Central memory CD8-positive, alpha-beta T cell (primary cell): ENCODE data around the gene ITGB3.
A peak's percentile ranks its signal among the peaks of the same experiment; 100 is the strongest.

ENCODE experiments used
- ATAC-seq: fragments of 150-1000 bp; cut with Tn5 transposase; replicated peaks from 2 replicates; pipeline ENCODE4 v1.10.0; 2022; ENCODE audit warnings: mild to moderate bottlenecking, moderate FRiP score, moderate number of reproducible peaks; ENCODE audit not compliant: poor library complexity, severe bottlenecking; ENCODE audit errors: extremely low read depth
- DNase-seq, 2 donors: peaks; one replicate each; pipeline ENCODE4 v3.0.0; 2021; ENCODE audit warnings: low spot score in 2 of 2
- H3K27ac Mint-ChIP-seq: one replicate; pipeline ENCODE4 v1.8.0; 2022; ENCODE audit warnings: low read depth, mild to moderate bottlenecking, moderate library complexity, mixed read lengths
- H3K27me3 Mint-ChIP-seq: one replicate; pipeline ENCODE4 v1.8.0; 2022; ENCODE audit warnings: mixed read lengths
- H3K36me3 Mint-ChIP-seq: one replicate; pipeline ENCODE4 v1.8.0; 2022; ENCODE audit warnings: mild to moderate bottlenecking, moderate library complexity, mixed read lengths; ENCODE audit not compliant: insufficient read depth
- H3K4me1 Mint-ChIP-seq: one replicate; pipeline ENCODE4 v1.8.0; 2022; ENCODE audit warnings: mixed read lengths
- H3K4me3 Mint-ChIP-seq: one replicate; pipeline ENCODE4 v1.8.0; 2022; ENCODE audit warnings: mild to moderate bottlenecking, moderate library complexity, mixed read lengths
- H3K9me3 Mint-ChIP-seq: one replicate; pipeline ENCODE4 v1.8.0; 2022; ENCODE audit warnings: mixed read lengths

ITGB3 gene

DNA sequence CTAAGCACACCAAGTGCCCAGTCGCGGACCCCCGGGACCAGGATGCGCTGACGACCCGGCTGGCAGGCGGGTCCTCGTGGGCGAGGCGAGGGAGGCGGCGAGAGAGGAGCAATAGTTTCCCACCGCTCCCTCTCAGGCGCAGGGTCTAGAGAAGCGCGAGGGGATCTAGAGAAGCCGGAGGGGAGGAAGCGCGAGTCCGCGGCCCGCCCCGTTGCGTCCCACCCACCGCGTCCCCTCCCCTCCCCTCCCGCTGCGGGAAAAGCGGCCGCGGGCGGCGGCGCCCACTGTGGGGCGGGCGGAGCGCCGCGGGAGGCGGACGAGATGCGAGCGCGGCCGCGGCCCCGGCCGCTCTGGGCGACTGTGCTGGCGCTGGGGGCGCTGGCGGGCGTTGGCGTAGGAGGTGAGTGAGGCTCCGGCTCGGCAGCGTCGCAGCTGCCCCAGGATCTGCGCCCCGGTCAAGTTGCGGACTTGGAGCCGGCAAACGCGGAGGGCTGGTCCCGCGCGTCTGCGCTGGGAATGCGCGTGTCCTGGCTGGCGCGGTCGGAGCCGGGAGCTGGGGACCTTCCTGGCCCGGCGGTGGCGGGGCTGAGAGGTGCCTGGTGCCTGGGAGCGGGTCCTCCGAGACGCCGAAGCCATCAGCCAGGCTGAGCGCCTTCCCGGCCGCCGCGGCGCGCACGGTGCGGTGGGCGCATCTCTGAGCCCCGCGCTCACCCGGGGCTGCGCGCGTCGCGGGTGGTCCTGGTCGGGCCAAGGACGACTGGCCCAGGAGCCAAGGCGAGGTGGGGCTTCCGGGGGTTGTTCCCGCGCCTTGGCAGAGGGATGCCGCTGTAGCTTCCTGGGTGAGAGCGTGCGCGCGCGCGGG lies at the start of gene ITGB3:
TSS of gene ITGB3 (plus strand) at position 287 of the 862 bp plus-strand sequence. CDS start at position 322, 35 bp downstream.
- ATAC-seq = peak; percentile 95
- no peaks in the 10 kb centered on the region for H3K9me3 Mint-ChIP-seq
- peak within 1 kb of the TSS; percentile 64 for H3K27ac Mint-ChIP-seq

DNA sequence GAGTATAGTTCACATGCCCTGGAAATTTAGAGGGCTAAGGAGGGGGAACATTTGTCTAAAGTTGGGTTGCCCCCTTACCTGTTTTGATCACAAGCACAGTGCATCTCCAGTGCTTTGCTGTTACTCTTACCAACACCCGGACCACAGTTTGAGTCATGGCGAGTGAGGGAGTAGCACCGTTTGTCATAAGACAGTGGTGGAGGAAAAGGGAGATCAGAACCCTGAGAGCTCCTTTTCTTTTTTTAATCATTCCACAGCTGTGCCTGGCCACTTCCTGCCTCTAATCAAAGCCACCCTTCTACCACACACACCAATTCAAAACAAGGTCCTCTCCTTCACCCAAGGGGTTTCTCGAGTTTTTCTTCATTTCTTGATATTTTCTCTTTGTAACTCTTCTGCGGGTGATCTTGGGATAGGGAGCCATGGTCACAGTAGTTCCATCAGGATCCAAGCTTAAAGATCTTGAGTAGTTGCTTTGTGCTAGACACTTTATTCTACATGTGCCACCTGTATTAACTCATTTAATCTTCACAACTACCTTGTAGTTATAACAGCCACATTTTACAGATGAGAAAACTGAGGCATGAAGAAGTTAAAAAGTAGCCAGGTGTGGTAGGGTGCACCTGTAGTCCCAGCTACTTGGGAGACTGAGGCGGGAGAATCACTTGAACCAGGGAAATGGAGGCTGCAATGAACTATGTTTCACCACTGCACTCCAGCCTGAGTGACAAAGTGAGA lies 49.5 kb upstream of the ITGB3 start:
- peak; percentile 59 for ATAC-seq
- peak overlapping the region; percentile 95 for H3K27ac Mint-ChIP-seq

More for the DNA sequence above, at the start of gene ITGB3:
- peak; percentile 30 to 52 for DNase-seq
- peaks cover 6% of the 10 kb centered on the region for H3K36me3 Mint-ChIP-seq
- peak within 1 kb of the TSS; percentile 89 for H3K4me3 Mint-ChIP-seq
- H3K4me1 Mint-ChIP-seq = peaks cover 12% of the 10 kb centered on the region
- peaks cover 46% of the 10 kb centered on the region for H3K27me3 Mint-ChIP-seq

DNA sequence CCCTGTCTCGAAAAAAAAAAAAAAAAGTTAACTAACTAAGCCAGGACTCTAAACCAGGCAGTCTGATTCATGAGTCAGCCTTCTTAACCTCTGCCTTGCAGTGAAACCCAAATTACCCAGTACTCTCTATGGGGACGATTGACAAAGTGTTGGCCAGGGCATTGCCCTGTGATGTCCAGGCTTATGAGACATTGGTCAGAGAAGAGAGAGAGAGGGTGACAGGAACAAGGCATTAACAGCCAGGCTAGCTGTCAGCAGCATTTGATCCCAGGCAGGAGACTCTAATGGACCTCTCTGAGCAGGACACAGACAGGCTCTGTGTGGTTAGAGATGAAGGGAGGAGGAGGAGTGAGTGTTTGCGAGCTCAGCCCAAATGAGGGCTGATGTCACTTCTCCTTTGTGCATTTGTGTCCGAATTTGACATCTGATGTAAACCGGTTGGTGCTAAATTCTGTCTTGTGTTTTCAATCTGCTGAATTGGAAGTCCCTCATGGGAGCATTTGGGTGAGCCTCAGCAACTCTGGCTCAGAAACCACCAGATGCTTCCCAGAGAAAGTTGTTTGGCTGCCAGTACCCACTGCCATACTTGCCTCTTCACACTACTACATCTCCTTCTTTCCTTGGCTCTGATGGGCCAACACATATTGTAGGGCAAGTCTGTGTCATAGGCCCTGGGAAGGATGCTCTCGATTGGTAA lies 48.8 kb upstream of the ITGB3 start:
- Mint-ChIP-seq H3K36me3 (peaks cover 3% of the 10 kb centered on the region), H3K27ac (peak overlapping the region; percentile 95)
- DNase-seq = peak in 1 of 2 donors; percentile 24

More for the DNA sequence above, 49.5 kb upstream of the ITGB3 start:
- Mint-ChIP-seq H3K4me1 (peaks cover 60% of the 10 kb centered on the region), H3K4me3 (peak overlapping the region; percentile 67), H3K36me3 (peaks cover 3% of the 10 kb centered on the region), H3K9me3 (no peaks in the 10 kb centered on the region), H3K27me3 (no peaks in the 10 kb centered on the region)
- peak in 1 of 2 donors; percentile 32 for DNase-seq

DNA sequence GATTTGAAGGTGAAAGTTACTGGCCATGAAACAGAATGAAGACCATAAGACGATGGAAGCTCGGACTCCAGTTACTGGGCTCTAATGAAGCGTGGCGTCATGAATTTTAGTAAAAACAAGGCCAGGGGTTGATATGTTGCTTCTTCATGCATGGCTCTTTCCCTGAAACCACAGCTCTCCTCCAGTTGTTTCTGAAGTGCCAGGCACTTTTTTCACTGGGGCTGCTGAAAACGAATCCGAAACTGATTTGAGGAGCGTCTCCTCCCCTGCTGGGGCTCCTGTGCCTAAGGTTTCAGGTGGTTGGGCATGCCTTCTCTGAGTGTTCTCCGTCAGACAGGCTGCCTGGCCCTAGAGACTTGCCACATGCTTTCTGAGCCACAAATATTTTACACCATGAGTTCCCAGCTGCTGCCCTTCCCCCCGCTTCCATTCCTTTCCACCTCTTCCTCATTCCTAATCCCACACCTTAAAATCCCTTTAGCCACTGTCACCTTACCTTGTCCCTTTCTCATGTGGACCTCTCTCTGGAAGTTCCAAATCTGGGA lies 48.1 kb upstream of the ITGB3 start:
- peaks cover 56% of the 10 kb centered on the region for H3K4me1 Mint-ChIP-seq
- peaks cover 3% of the 10 kb centered on the region for H3K36me3 Mint-ChIP-seq
- no peaks in the 10 kb centered on the region for H3K9me3 Mint-ChIP-seq
- ATAC-seq (peak; percentile 82), DNase-seq (peak in 1 of 2 donors; percentile 59)
- peak overlapping the region; percentile 95 for H3K27ac Mint-ChIP-seq
- H3K4me3 Mint-ChIP-seq = peak overlapping the region; percentile 67
- no peaks in the 10 kb centered on the region for H3K27me3 Mint-ChIP-seq

More for the DNA sequence above, 48.8 kb upstream of the ITGB3 start:
- Mint-ChIP-seq H3K4me1 (peaks cover 57% of the 10 kb centered on the region), H3K4me3 (peak overlapping the region; percentile 67), H3K27me3 (no peaks in the 10 kb centered on the region), H3K9me3 (no peaks in the 10 kb centered on the region)
- peak; percentile 69 for ATAC-seq

DNA sequence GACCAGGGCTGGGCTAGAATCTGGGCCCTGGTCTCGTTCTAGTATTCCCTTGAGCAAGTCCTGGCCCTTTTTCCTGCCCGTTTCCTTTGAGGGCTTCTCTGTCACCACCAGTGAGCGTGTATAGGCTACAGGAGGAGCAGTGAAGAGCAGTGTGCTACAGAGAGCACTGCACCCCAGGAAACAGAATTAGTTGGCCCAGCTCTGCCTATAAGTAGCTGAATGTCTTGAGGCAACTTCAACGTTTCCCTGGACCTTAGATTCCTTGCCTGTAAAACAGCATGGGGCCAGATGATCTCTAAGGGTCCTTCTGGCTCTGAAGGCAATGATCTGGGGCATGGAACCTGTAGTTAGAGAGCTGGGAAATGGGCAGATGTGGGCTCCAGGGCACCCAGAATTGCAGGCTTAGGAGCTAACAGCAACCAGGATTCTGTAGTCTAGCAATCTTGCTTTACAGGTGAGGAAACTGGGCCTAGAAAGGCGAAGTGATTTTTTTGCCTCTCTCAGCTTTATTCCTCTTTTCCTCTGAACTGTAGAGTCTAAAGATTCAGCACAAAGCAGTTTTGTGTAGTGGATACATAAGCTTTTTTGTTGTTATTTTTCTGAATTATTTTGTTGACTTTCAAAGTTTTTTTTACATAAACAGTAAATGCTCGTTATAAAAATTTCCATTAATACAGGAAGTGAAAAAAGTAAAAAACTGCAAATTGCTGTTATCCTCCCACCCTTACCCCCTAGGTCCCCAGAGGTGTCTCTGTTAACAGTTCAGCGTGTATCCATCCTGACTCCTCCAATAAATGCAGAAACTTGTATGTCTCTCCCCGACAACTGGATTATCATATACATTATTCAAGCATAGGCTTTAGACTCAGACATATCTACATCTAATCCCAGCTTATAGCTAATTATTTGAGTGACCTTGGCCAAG lies 46.2 kb upstream of the ITGB3 start:
- no peak for ATAC-seq
- Mint-ChIP-seq H3K27me3 (no peaks in the 10 kb centered on the region), H3K36me3 (peaks cover 3% of the 10 kb centered on the region), H3K9me3 (no peaks in the 10 kb centered on the region), H3K27ac (peak overlapping the region; percentile 95), H3K4me3 (no peak overlapping the region), H3K4me1 (peaks cover 56% of the 10 kb centered on the region)
- DNase-seq = no peak

DNA sequence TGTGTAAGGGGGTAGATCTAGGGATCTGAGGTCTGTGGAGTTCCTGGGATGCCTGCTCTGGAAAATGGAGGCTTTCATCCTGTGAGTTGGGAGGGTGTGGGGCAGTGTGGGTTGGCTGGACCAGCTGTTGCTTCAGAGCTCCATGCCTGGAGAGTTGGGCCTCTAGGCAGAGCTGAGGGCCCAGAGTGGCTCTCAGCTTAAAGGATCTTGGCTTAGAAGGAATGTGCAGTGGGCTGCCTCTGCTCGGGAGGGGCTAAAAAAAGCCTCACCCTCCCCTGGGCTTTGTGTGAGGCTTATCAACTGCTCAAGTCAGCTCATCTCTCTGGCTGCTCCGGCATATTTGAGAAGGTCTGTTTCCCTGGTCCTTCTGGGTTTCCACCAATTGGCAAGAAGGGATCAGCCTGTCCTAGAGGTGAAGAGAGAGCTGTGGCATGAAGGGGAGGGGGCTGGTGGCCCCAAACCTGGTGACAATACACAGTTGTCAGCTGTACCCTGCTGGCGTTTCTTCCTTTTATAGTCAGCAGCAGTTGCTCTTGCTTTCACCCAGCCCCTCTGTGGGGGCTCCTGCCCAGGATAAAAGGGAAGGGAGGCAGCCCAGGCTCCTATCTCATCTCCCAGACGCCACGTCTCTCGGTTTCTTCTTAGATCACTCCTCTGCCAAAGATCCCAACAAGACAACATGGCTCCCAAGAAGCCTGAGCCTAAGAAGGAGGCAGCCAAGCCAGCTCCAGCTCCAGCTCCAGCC lies 44.7 kb upstream of the ITGB3 start, which contains the start of gene MYL4:
TSS of gene MYL4 (plus strand) at position 605 of the 745 bp plus-strand sequence. CDS start at position 680, 75 bp downstream.
- Mint-ChIP-seq H3K4me3 (no peak within 1 kb of the TSS), H3K36me3 (peaks cover 3% of the 10 kb centered on the region), H3K9me3 (no peaks in the 10 kb centered on the region), H3K27ac (no peak within 1 kb of the TSS), H3K27me3 (no peaks in the 10 kb centered on the region), H3K4me1 (peaks cover 45% of the 10 kb centered on the region)
- ATAC-seq (no peak), DNase-seq (no peak)

DNA sequence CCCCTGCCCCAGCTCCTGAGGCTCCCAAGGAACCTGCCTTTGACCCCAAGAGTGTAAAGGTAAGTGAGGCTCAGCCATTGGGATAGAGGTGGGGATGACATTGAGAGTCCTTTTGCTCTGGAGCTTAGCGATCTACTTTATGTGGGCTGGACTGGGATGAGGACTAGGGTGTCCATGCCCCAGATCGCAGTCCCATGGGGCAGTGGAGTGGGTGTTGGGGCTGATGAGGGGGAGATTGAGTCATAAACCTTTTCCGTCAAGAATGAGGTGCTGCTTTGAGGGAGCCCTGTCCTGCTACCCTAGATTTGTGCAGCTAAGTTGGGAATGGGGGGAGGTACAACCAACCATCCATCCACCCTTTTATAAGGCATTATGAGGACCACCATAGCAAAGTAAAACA lies 44.1 kb upstream of the ITGB3 start:
- ATAC-seq (no peak), DNase-seq (no peak)
- Mint-ChIP-seq H3K4me3 (no peak overlapping the region), H3K9me3 (no peaks in the 10 kb centered on the region), H3K27me3 (no peaks in the 10 kb centered on the region), H3K36me3 (peaks cover 1% of the 10 kb centered on the region), H3K27ac (no peak overlapping the region), H3K4me1 (peaks cover 39% of the 10 kb centered on the region)

DNA sequence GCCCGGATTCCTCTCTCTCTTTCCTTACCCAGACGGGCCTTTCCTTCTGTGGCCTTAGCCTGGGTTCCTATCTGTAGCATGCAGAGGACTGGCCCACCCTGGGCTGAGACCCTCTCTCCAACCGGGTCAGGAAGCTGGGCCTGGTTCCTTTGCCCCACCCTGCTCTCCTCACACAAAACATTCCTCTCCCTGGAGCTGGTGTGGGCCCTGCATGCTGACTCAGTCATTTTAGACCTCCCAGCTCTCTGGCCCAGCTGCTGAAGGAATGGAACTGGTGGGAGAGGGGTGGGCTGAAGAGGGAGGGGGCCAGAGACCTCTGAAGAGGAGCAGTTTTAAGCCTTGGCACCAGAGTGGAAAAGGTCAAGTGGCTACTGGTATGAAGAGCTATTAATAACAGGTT lies 43.5 kb upstream of the ITGB3 start:
- Mint-ChIP-seq H3K36me3 (peaks cover 1% of the 10 kb centered on the region), H3K27ac (no peak overlapping the region), H3K4me3 (no peak overlapping the region), H3K4me1 (peaks cover 33% of the 10 kb centered on the region), H3K27me3 (no peaks in the 10 kb centered on the region), H3K9me3 (no peaks in the 10 kb centered on the region)
- ATAC-seq (no peak), DNase-seq (no peak)

DNA sequence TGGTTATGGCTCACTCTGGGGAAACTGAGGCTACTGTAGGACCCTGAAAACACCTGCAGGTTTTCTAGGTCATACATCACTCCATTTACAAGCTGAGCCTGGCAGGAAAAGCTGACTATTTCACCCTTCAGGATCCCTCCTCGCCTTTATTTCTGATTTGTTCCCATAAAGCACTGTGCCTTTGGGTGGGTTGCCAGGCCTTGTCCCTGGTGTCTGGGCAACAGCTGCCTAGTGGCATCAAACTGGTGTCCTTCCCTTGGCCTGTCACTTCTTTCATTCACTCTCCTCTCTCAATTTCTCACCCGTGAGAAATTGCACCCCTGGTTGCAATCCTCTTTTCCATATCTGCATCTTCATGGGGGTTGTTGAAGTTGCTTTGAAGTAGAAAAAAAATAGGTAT lies 42.8 kb upstream of the ITGB3 start:
- no peak for ATAC-seq
- H3K27me3 Mint-ChIP-seq = no peaks in the 10 kb centered on the region
- H3K4me3 Mint-ChIP-seq = no peak overlapping the region
- H3K9me3 Mint-ChIP-seq = no peaks in the 10 kb centered on the region
- H3K4me1 Mint-ChIP-seq = peaks cover 27% of the 10 kb centered on the region
- H3K36me3 Mint-ChIP-seq = peaks cover under 1% of the 10 kb centered on the region
- no peak overlapping the region for H3K27ac Mint-ChIP-seq
- no peak for DNase-seq

DNA sequence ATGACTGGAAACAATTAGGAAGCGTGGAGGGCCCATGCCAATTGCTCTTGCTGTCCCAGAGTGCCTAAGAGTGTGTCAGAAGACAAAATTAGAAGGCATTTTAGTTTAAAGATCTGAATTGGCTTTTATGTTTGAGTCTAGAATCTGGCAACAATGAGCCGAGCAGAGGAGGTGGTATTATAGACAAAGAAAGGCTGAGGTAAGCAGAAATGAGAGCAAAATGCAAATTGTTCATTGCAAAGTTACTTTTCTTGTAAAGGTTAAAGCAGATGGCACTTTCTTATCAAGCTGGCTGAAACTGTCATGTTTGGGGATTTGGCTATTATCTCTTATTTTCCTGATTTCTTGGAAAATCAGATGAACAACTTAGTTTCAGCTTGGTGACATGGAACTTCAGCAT lies 41.2 kb upstream of the ITGB3 start:
- DNase-seq = no peak
- H3K27me3 Mint-ChIP-seq = no peaks in the 10 kb centered on the region
- no peak for ATAC-seq
- H3K27ac Mint-ChIP-seq = no peak overlapping the region
- no peak overlapping the region for H3K4me3 Mint-ChIP-seq
- H3K4me1 Mint-ChIP-seq = peaks cover 11% of the 10 kb centered on the region
- no peaks in the 10 kb centered on the region for H3K36me3 Mint-ChIP-seq
- no peaks in the 10 kb centered on the region for H3K9me3 Mint-ChIP-seq

DNA sequence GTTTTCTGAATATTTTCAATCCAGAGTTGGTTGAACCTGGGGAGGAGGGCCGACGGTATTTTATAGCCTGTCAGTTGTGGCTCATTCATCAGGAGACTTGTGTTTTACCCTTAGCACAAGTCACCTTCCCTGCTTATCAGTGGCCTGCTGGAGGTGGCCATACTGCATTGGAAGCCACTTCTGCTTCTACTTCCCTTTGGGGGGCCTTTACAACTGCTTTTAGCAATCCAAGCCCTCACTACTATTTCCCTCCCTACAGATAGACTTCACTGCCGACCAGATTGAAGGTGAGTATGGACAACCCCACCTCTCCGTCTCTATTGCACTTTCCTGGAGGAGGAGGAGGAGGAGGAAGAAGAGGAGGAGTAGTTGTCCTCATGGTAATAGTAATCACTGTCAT lies 40.1 kb upstream of the ITGB3 start:
- Mint-ChIP-seq H3K4me3 (no peak overlapping the region), H3K27ac (no peak overlapping the region), H3K4me1 (peaks cover 5% of the 10 kb centered on the region), H3K9me3 (no peaks in the 10 kb centered on the region), H3K36me3 (no peaks in the 10 kb centered on the region), H3K27me3 (no peaks in the 10 kb centered on the region)
- DNase-seq (no peak), ATAC-seq (no peak)
